Activated CD8-positive, alpha-beta T cell treated with anti-CD3 and anti-CD28 coated beads, Interleukin-2, amount 10 ng/mL, durations not matched to agents 7 days and 5 days (primary cell): ENCODE measurements around the gene MUC4. TPM values are rescaled to one million over a fixed set of nuclear protein-coding genes. Genes with fewer than 3 reads are reported as not detected.
"Not testable (repeated sequence)": the region's sequence is repeated elsewhere in the genome, so short reads cannot be mapped to it uniquely, and the experiment has no call there.

Experiments
- ATAC-seq: fragments of 150-1000 bp; cut with Tn5 transposase; one replicate; pipeline ENCODE4 v1.10.0; 2021; ENCODE audit warnings: moderate library complexity
- CTCF ChIA-PET: fragments of 350-600 bp; sonication (Branson Sonifier 250); formaldehyde crosslinking; loops from one replicate; lab custom pipeline; 2021; ENCODE audit warnings: antibody characterized with exemption; lab: Charles Lee
- POLR2A ChIA-PET: fragments of 350-600 bp; sonication (Branson Sonifier 250); formaldehyde crosslinking; loops from one replicate; lab custom pipeline; 2021; ENCODE audit warnings: antibody characterized with exemption; lab: Charles Lee
- DNase-seq: peaks from one replicate; pipeline ENCODE4 v3.0.0-alpha.2; 2020
- H3K27ac Mint-ChIP-seq: one replicate; pipeline ENCODE4 v1.8.0; 2021; ENCODE audit warnings: mild to moderate bottlenecking, mixed read lengths
- H3K27me3 Mint-ChIP-seq: one replicate; pipeline ENCODE4 v1.8.0; 2021; ENCODE audit warnings: low read depth, mixed read lengths
- H3K36me3 Mint-ChIP-seq: one replicate; pipeline ENCODE4 v1.8.0; 2021; ENCODE audit warnings: low read depth, mixed read lengths
- H3K4me1 Mint-ChIP-seq: one replicate; pipeline ENCODE4 v1.8.0; 2021; ENCODE audit warnings: low read depth, mixed read lengths
- H3K4me3 Mint-ChIP-seq: one replicate; pipeline ENCODE4 v1.8.0; 2021; ENCODE audit warnings: mild to moderate bottlenecking, mixed read lengths
- H3K9me3 Mint-ChIP-seq: one replicate; pipeline ENCODE4 v1.8.0; 2022; ENCODE audit warnings: mixed read lengths; ENCODE audit not compliant: insufficient read depth
- total RNA-seq, 2 experiments: library from RNA; stranded (reverse); gene quantifications; one replicate each; pipeline ENCODE4 v1.2.3, GENCODE V29; 2021

Gene MUC4
- total RNA-seq, 2 experiments from 2014 or later: 0.05 TPM; not detected in 1

- not testable (repeated sequence) for H3K4me1 Mint-ChIP-seq, H3K27me3 Mint-ChIP-seq, H3K9me3 Mint-ChIP-seq, H3K36me3 Mint-ChIP-seq
- ATAC-seq (peak; percentile 38), DNase-seq (peak; percentile 40)
- peak overlapping the region; percentile 81 for H3K27ac Mint-ChIP-seq
- peak overlapping the region; percentile 56 for H3K4me3 Mint-ChIP-seq
- ChIA-PET POLR2A (interaction anchor here (1.2 kb wide), 1 partner anchor 10 kb away, joined by 3 read pairs; no protein-coding TSS in a partner anchor), CTCF (interaction anchor here (0.6 to 1.6 kb wide), 2 partner anchors 79 to 383 kb away, joined by 3 to 4 read pairs; no protein-coding TSS in a partner anchor)
Measured at GRCh38 chr3:195770841-195771645, 40.7 kb downstream of the MUC4 start.

GRCh38 chr3:195770081-195770840 is 41.5 kb downstream of the MUC4 start:
- DNase-seq (no peak), ATAC-seq (peak; percentile 50)
- H3K4me1 Mint-ChIP-seq: no peaks in the 10 kb centered on the region
- peaks cover 3% of the 10 kb centered on the region for H3K36me3 Mint-ChIP-seq
- H3K27me3 Mint-ChIP-seq: no peaks in the 10 kb centered on the region
- ChIA-PET POLR2A (interaction anchor here (1.2 kb wide), 1 partner anchor 10 kb away, joined by 3 read pairs; no protein-coding TSS in a partner anchor), CTCF (interaction anchor here (1.6 kb wide), 1 partner anchor 80 kb away, joined by 4 read pairs; no protein-coding TSS in a partner anchor)
- peak overlapping the region; percentile 70 for H3K27ac Mint-ChIP-seq
- peak overlapping the region; percentile 26 for H3K4me3 Mint-ChIP-seq
- no peaks in the 10 kb centered on the region for H3K9me3 Mint-ChIP-seq

GRCh38 chr3:195769551-195769950 is 42.2 kb downstream of the MUC4 start:
- H3K9me3 Mint-ChIP-seq: no peaks in the 10 kb centered on the region
- H3K36me3 Mint-ChIP-seq: peaks cover 3% of the 10 kb centered on the region
- H3K4me1 Mint-ChIP-seq: no peaks in the 10 kb centered on the region
- H3K27me3 Mint-ChIP-seq: no peaks in the 10 kb centered on the region
- ChIA-PET CTCF (no interaction called here), POLR2A (interaction anchor here (1.2 kb wide), 1 partner anchor 9 kb away, joined by 3 read pairs; no protein-coding TSS in a partner anchor)
- H3K4me3 Mint-ChIP-seq: no peak overlapping the region
- ATAC-seq (peak; percentile 21), DNase-seq (no peak)
- H3K27ac Mint-ChIP-seq: no peak overlapping the region

- no peak overlapping the region for H3K4me3 Mint-ChIP-seq
- peaks cover 4% of the 10 kb centered on the region for H3K27me3 Mint-ChIP-seq
- CTCF ChIA-PET: interaction anchor here (1.0 kb wide), 1 partner anchor 82 kb away, joined by 3 read pairs; no protein-coding TSS in a partner anchor
- no peaks in the 10 kb centered on the region for H3K9me3 Mint-ChIP-seq
- peaks cover 3% of the 10 kb centered on the region for H3K36me3 Mint-ChIP-seq
- no peak overlapping the region for H3K27ac Mint-ChIP-seq
- H3K4me1 Mint-ChIP-seq: no peaks in the 10 kb centered on the region
- no peak for ATAC-seq
- POLR2A ChIA-PET: no interaction called here
- DNase-seq: no peak
Measured at GRCh38 chr3:195768831-195769303, 42.9 kb downstream of the MUC4 start.

- ChIA-PET POLR2A (no interaction called here), CTCF (interaction anchor here (1.0 kb wide), 1 partner anchor 82 kb away, joined by 3 read pairs; no protein-coding TSS in a partner anchor)
- no peak overlapping the region for H3K4me3 Mint-ChIP-seq
- peaks cover 8% of the 10 kb centered on the region for H3K27me3 Mint-ChIP-seq
- peaks cover 3% of the 10 kb centered on the region for H3K36me3 Mint-ChIP-seq
- H3K9me3 Mint-ChIP-seq: no peaks in the 10 kb centered on the region
- DNase-seq (no peak), ATAC-seq (no peak)
- no peak overlapping the region for H3K27ac Mint-ChIP-seq
- no peaks in the 10 kb centered on the region for H3K4me1 Mint-ChIP-seq
Measured at GRCh38 chr3:195768414-195768813, 43.3 kb downstream of the MUC4 start.

GRCh38 chr3:195767792-195768191 is 43.9 kb downstream of the MUC4 start:
- Mint-ChIP-seq H3K9me3 (no peaks in the 10 kb centered on the region), H3K27ac (no peak overlapping the region), H3K4me1 (no peaks in the 10 kb centered on the region), H3K27me3 (peaks cover 13% of the 10 kb centered on the region), H3K36me3 (peaks cover 3% of the 10 kb centered on the region), H3K4me3 (no peak overlapping the region)
- DNase-seq: no peak
- ATAC-seq: no peak
- CTCF ChIA-PET: no interaction called here
- POLR2A ChIA-PET: no interaction called here

GRCh38 chr3:195766671-195767070 is 45.1 kb downstream of the MUC4 start:
- H3K4me1 Mint-ChIP-seq: no peaks in the 10 kb centered on the region
- H3K9me3 Mint-ChIP-seq: no peaks in the 10 kb centered on the region
- CTCF ChIA-PET: no interaction called here
- ATAC-seq (no peak), DNase-seq (no peak)
- POLR2A ChIA-PET: no interaction called here
- no peak overlapping the region for H3K27ac Mint-ChIP-seq
- H3K27me3 Mint-ChIP-seq: peaks cover 13% of the 10 kb centered on the region
- no peak overlapping the region for H3K4me3 Mint-ChIP-seq
- peaks cover 3% of the 10 kb centered on the region for H3K36me3 Mint-ChIP-seq

GRCh38 chr3:195764961-195765706 is 46.6 kb downstream of the MUC4 start:
- POLR2A ChIA-PET: no interaction called here
- Mint-ChIP-seq H3K27me3 (peaks cover 22% of the 10 kb centered on the region), H3K27ac (no peak overlapping the region), H3K36me3 (no peaks in the 10 kb centered on the region), H3K4me1 (peaks cover 3% of the 10 kb centered on the region), H3K4me3 (no peak overlapping the region), H3K9me3 (no peaks in the 10 kb centered on the region)
- ATAC-seq (no peak), DNase-seq (no peak)
- CTCF ChIA-PET: no interaction called here

GRCh38 chr3:195763843-195764825 is 47.6 kb downstream of the MUC4 start:
- Mint-ChIP-seq H3K27me3 (peaks cover 29% of the 10 kb centered on the region), H3K4me3 (no peak overlapping the region), H3K4me1 (peaks cover 3% of the 10 kb centered on the region), H3K36me3 (no peaks in the 10 kb centered on the region), H3K9me3 (no peaks in the 10 kb centered on the region), H3K27ac (no peak overlapping the region)
- ChIA-PET POLR2A (no interaction called here), CTCF (no interaction called here)
- ATAC-seq (no peak), DNase-seq (no peak)

GRCh38 chr3:195763076-195763830 is 48.5 kb downstream of the MUC4 start:
- POLR2A ChIA-PET: no interaction called here
- CTCF ChIA-PET: no interaction called here
- peaks cover 3% of the 10 kb centered on the region for H3K4me1 Mint-ChIP-seq
- H3K4me3 Mint-ChIP-seq: no peak overlapping the region
- no peak overlapping the region for H3K27ac Mint-ChIP-seq
- ATAC-seq: no peak
- no peak for DNase-seq
- H3K36me3 Mint-ChIP-seq: no peaks in the 10 kb centered on the region
- H3K9me3 Mint-ChIP-seq: no peaks in the 10 kb centered on the region
- H3K27me3 Mint-ChIP-seq: peaks cover 34% of the 10 kb centered on the region
